ENCODE measurements around the gene NKAIN2. TPM values are rescaled to one million over a fixed set of nuclear protein-coding genes. Genes with fewer than 3 reads are reported as not detected.

The NKAIN2 gene
- total and polyA plus RNA-seq, 7 donors: 0.08 to 13.5 (median 1.1) TPM

DNA sequence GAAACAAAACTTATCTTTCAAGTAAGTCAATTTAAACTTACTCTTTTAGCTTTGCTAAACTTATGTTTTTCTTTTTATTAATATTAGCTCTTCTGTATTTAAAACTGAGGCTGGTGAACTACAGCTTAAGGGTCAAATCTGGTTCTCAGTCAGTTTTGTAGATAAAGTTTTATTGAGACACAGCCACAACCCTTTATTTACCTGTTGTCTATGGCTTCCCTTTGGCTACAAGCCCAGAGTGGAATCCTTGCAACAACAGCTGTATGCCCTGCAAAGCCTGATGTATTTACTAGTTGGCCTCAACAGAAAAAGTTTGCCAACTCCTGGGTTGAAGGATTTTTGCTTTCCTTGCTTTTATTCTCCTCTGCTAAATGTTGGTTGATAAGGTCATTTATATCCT is 667.1 kb downstream of the NKAIN2 start:
- TF ChIP-seq, protein P1, sequence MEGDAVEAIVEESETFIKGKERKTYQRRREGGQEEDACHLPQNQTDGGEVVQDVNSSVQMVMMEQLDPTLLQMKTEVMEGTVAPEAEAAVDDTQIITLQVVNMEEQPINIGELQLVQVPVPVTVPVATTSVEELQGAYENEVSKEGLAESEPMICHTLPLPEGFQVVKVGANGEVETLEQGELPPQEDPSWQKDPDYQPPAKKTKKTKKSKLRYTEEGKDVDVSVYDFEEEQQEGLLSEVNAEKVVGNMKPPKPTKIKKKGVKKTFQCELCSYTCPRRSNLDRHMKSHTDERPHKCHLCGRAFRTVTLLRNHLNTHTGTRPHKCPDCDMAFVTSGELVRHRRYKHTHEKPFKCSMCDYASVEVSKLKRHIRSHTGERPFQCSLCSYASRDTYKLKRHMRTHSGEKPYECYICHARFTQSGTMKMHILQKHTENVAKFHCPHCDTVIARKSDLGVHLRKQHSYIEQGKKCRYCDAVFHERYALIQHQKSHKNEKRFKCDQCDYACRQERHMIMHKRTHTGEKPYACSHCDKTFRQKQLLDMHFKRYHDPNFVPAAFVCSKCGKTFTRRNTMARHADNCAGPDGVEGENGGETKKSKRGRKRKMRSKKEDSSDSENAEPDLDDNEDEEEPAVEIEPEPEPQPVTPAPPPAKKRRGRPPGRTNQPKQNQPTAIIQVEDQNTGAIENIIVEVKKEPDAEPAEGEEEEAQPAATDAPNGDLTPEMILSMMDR (IDR thresholded peaks at IDR 0.05): no peak
- H3K27me3 ChIP-seq (ENCODE audit: insufficient read depth in 3 of 3, low read length in 2 of 3): no peaks in the 10 kb centered on the region
- no peaks in the 10 kb centered on the region for H3K36me3 ChIP-seq (ENCODE audit: insufficient read depth in 1 of 2, low read depth in 1 of 2)
- no peaks in the 10 kb centered on the region for H3K4me1 ChIP-seq
- H3K9me3 ChIP-seq: no peaks in the 10 kb centered on the region
- H3K27ac ChIP-seq: no peak overlapping the region
- intact Hi-C loops (cut with DNase I): no loop called here
- ATAC-seq: no peak
- no peak overlapping the region for H3K4me3 ChIP-seq
- no peak for DNase-seq

DNA sequence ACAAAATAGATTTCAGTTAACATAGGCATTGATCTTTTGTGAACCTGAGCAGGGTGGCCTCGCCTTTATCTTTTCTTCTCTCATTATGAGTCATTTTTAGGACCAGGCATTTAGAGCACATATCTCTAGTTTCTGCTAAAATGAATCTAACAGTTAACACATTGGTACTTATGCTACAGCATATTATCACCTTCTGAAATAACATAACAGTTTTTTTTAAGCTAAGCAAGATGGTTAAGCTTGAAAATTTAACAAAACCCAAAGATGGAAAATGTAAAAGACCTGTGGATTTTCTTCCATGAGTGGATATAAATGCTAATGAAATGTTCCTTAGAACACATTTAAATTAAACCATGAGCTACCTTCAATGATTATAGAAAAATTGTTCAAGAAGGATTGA is 671.5 kb downstream of the NKAIN2 start:
- no peaks in the 10 kb centered on the region for H3K9me3 ChIP-seq
- no peaks in the 10 kb centered on the region for H3K27me3 ChIP-seq (ENCODE audit: insufficient read depth in 3 of 3, low read length in 2 of 3)
- intact Hi-C loops (cut with DNase I): no loop called here
- peaks cover 1% of the 10 kb centered on the region for H3K4me1 ChIP-seq
- TF ChIP-seq, protein P1 (IDR thresholded peaks at IDR 0.05): no peak
- 69 to 79% (median 74%) methylated on average over 1 of the region's 1 CpG for WGBS, 3 donors
- ATAC-seq: no peak
- no peak for DNase-seq
- no peak overlapping the region for H3K4me3 ChIP-seq
- no peaks in the 10 kb centered on the region for H3K36me3 ChIP-seq (ENCODE audit: insufficient read depth in 1 of 2, low read depth in 1 of 2)
- H3K27ac ChIP-seq: no peak overlapping the region

DNA sequence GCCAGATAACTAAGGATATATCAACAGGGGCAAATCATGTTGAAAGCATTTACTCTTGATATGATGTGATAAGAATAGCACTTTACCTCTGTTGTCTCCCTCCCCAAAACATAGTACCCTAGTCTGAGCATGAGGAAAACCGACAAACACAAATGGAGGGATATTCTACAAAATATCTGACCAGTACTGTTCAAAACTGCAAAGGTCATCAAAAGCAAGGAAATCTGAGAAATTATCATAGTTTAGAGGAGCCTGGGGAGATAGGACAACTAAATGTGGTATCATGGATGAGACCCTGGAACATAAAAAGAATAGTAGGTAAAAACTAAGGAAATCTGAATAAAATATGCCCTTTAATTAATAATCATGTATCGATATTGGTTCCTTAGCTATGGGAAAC is 675.2 kb downstream of the NKAIN2 start:
- no peaks in the 10 kb centered on the region for H3K9me3 ChIP-seq
- no peak overlapping the region for H3K27ac ChIP-seq
- H3K27me3 ChIP-seq (ENCODE audit: insufficient read depth in 3 of 3, low read length in 2 of 3): no peaks in the 10 kb centered on the region
- no peaks in the 10 kb centered on the region for H3K36me3 ChIP-seq (ENCODE audit: insufficient read depth in 1 of 2, low read depth in 1 of 2)
- ATAC-seq: no peak
- H3K4me3 ChIP-seq: no peak overlapping the region
- TF ChIP-seq, protein P1 (IDR thresholded peaks at IDR 0.05): no peak
- H3K4me1 ChIP-seq: peaks cover 4% of the 10 kb centered on the region
- WGBS, 3 donors: 94 to 96% (median 95%) methylated on average over 2 of the region's 2 CpGs
- intact Hi-C loops (cut with DNase I): no loop called here
- no peak for DNase-seq

DNA sequence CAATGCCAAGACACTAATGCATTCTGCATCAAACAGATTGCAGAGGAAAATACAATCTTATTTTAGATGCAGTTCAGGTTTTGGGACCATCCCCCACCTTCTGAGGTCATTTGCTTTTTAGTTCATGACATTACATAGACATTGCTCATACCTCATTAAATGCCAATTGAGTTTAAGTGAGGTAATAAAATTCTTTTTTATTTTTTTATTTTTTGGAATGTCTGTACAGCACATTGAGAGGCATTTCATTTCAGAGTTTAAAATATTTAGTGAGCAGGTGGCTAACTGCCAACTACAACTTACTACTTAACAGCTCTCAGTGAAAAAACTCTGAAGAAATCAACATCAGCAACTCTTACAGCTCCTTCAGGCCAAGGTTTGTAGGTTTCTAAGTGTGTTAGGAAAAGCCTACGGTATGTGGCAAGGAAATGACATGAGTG is 676.3 kb downstream of the NKAIN2 start:
- Histone ChIP-seq H3K4me1 (peaks cover 4% of the 10 kb centered on the region), H3K27ac (no peak overlapping the region), H3K4me3 (no peak overlapping the region), H3K9me3 (no peaks in the 10 kb centered on the region), H3K36me3 (ENCODE audit: insufficient read depth in 1 of 2, low read depth in 1 of 2) (no peaks in the 10 kb centered on the region), H3K27me3 (ENCODE audit: insufficient read depth in 3 of 3, low read length in 2 of 3) (no peaks in the 10 kb centered on the region)
- TF ChIP-seq, protein P1 (IDR thresholded peaks at IDR 0.05): no peak
- intact Hi-C loops (cut with DNase I): no loop called here
- DNase-seq: no peak
- 26 to 30% (median 27%) methylated on average over 1 of the region's 1 CpG for WGBS, 3 donors
- ATAC-seq: no peak

DNA sequence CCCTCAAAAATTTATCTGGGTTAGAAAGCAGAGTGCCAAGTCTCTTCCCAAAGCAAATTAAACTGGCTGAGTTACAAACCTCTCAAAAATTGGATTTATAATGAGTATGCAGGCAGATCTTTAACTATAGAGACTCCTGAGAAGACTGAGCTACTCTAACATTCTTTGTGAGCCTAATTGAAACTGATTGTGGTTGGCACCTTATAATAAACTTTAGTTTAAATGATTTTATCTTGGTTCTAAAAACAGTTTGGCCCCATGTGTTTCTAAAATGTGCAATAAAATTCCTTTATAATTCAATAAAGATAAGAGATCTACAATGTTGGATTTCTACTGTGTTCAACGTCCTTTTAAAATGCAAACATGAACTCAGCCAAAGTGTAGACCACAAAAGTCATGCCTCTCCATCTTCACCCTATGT is 678.4 kb downstream of the NKAIN2 start:
- intact Hi-C loops (cut with DNase I): no loop called here
- TF ChIP-seq, protein P1 (IDR thresholded peaks at IDR 0.05): no peak
- no peaks in the 10 kb centered on the region for H3K27me3 ChIP-seq (ENCODE audit: insufficient read depth in 3 of 3, low read length in 2 of 3)
- WGBS, 3 donors: 49 to 50% (median 50%) methylated on average over 1 of the region's 1 CpG
- DNase-seq: no peak
- no peak overlapping the region for H3K27ac ChIP-seq
- no peak for ATAC-seq
- no peaks in the 10 kb centered on the region for H3K36me3 ChIP-seq (ENCODE audit: insufficient read depth in 1 of 2, low read depth in 1 of 2)
- peaks cover 4% of the 10 kb centered on the region for H3K4me1 ChIP-seq
- no peaks in the 10 kb centered on the region for H3K9me3 ChIP-seq
- H3K4me3 ChIP-seq: no peak overlapping the region
